LNCAP (cell line): ENCODE results near the gene NOSTRIN.

Experiments used
- TF ChIP-seq, protein P1 (sequence below): fragments of 450-650 bp; IDR thresholded peaks from 2 replicates; pipeline ENCODE4 v1.5.1; 2017; ENCODE audit warnings: mild to moderate bottlenecking

Gene NOSTRIN

DNA sequence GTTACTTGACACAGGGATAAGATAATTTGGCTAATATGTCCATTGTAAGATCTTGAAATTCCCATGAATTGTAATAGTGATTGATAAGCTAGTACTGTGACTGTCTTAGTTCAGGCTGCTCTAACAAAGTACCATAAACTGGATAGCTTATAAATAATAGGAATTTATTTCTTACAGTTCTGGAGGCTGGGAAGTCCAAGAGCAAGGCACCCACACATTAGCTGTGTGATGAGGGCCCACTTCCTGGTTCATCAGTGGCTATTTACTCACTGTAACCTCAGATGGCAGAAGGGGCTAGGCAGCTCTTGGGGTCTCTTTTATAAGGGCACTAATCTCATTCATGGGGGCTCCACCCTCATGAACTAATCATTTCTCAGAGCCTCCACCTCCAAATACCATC is 28.5 kb downstream of the NOSTRIN start:
- TF ChIP-seq, protein P1, sequence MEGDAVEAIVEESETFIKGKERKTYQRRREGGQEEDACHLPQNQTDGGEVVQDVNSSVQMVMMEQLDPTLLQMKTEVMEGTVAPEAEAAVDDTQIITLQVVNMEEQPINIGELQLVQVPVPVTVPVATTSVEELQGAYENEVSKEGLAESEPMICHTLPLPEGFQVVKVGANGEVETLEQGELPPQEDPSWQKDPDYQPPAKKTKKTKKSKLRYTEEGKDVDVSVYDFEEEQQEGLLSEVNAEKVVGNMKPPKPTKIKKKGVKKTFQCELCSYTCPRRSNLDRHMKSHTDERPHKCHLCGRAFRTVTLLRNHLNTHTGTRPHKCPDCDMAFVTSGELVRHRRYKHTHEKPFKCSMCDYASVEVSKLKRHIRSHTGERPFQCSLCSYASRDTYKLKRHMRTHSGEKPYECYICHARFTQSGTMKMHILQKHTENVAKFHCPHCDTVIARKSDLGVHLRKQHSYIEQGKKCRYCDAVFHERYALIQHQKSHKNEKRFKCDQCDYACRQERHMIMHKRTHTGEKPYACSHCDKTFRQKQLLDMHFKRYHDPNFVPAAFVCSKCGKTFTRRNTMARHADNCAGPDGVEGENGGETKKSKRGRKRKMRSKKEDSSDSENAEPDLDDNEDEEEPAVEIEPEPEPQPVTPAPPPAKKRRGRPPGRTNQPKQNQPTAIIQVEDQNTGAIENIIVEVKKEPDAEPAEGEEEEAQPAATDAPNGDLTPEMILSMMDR = no peak

DNA sequence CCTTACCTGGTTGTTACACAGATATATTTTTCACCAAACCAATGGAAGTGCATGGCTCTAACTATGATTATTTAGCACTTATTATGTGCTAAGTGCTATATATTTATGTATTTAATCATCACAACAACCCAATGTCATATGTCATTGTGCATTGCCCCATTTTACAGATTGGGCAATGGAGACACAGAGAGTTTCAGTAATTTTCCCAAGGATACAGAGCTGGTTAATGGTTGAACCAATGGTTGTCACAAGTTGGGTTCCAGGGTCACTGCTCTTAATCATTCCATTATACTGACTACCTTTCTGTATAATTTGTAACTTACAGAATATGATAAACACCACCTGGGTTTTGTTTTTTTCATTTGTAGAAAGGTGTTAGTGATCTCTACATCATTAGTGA is 29.2 kb downstream of the NOSTRIN start:
- TF ChIP-seq, protein P1 = no peak

DNA sequence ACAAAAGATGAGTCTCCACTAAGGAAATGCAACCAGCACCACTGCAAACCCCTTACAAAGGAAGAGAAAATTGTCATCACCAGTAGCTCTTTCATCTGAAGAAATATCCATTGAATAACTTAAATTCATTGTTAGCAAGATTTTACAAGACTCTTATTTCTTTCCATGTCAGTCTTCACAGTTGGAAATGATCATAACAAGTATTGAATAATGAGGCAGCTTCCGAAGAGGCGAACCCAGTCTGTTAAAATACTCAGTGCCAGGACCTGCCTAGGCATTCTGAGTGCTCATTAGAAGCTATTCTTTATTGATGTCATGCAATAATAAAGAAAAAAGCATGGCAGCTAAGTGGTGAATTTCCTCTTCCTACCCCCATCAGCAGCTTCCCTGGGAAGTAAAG is 33.5 kb downstream of the NOSTRIN start:
- TF ChIP-seq, protein P1 = no peak

DNA sequence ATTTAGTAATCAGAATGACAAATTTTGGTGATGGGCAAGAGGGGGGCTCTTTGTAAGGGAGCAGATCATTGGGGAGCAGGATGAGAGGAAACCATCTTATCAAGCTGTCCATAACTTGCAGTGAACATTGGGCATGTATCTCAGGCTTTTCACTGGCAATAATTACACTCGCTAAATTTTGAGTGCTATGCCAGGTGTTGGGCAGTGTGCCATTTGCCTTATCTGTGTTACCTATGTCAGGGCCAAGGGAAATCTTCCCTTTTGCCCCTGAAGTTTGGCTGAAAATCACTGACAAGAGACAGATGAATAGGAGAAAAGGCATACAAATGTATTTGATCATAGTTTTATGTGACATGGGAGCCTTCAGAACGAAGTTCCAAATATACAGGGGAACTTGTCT is 39.0 kb downstream of the NOSTRIN start:
- TF ChIP-seq, protein P1 = no peak

DNA sequence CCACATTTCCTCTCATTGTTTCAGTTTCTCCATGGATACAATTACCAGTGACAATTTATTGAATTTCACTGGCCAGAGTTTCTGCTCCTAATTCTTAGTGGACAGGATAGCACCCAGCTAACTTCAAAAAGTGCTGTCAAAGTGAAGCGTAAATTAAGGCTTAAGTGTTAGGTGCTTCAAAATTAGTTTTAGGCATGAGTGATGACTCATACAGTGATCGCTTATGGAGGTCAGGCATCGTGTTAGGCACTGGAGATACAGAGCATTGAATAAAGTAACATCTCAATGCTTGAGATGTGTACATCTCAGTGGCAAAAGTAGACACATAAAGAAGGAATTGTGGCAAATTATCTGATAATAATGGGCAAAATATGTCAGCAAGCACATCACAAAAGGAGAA is 40.8 kb downstream of the NOSTRIN start:
- TF ChIP-seq, protein P1 = no peak

DNA sequence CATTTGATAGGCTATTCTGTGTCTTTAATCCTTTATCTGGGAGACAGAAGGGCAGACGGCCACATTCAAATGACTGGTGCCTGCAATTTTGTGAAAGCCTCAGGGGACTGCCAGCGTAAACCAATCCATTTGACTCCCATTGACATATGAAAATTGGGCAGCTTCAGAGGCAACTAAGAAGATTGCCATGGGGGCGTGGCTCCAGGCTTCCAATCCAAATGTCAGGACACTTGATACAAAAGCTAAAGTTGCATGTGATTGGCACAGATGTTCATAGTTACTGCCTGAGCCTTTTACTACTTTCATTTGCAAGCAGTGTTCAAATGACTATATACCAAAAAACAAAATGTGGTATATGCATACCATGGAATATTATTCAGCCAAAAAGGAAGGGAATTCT is 45.8 kb downstream of the NOSTRIN start:
- TF ChIP-seq, protein P1 = no peak

DNA sequence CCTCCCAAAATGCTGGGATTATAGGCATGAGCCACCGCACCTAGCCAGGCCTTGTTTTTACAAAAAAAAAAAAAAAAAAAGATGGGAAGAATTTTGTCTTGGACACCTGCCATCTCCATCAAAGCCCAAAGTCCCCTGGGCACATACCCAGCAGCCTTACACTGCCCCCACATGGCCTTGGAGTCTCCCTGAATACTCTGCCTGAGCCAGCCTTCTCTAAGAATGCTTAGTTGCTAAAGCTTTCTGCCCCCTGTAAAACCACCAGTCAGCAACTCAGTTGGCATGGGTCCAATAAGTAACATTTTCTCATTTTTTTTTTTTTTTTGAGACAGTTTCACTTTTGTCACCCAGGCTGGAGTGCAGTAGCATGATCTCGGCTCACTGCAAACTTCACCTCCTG is 47.2 kb downstream of the NOSTRIN start:
- TF ChIP-seq, protein P1 = no peak

DNA sequence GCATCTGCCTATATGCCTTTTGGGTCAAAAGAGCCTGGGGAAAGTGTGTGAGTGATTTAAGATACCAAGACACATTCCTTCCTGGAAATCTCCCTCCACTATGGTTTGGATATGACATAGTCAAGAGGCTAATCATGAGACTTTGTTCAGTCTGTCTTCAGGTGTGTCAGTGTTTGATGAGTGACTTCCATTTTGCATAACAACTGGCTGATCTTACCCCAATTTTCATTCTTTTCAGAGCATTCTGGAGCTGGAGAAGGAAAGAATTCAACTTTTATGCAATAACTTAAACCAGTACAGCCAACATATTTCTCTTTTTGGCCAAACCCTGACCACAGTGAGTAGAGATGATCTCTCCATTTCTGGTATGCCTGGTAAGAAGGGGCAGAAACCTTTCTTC is 48.4 kb downstream of the NOSTRIN start:
- TF ChIP-seq, protein P1 = no peak
